K562 (cell line): ENCODE data around the gene PCBP3. TPM values are rescaled to one million over a fixed set of nuclear protein-coding genes. Genes with fewer than 3 reads are reported as not detected.

ENCODE experiments used
- ATAC-seq: fragments of 200-7000 bp; cut with Tn5 transposase; 3 replicates; pipeline ENCODE4 v1.9.1; 2020; ENCODE audit warnings: moderate library complexity
- BruUV-seq: library from RNA; stranded (reverse); fragments of 400-500 nt; replicated peaks from 2 replicates; lab custom pipeline; 2021; lab: Mats Ljungman, UMichigan
- CTCF ChIA-PET: fragments of 300-600 bp; formaldehyde crosslinking; extraction: SDS; loops from one replicate; lab custom pipeline; 2021; ENCODE audit warnings: low intra/inter-chr PET ratio; lab: Yijun Ruan, JAX
- POLR2A ChIA-PET: fragments of 300-600, 350-650 bp; sonication (Branson Sonifier 250); formaldehyde crosslinking; extraction: SDS; loops from one replicate; lab custom pipeline; 2021; ENCODE audit warnings: antibody characterized with exemption, inconsistent platforms; lab: Yijun Ruan, JAX
- DNase-seq, 4 experiments: peaks; one replicate each; pipeline versions ENCODE4 v3.0.0 to v3.0.0-alpha.2; 2011 to 2018; ENCODE audit warnings: low spot score in 3 of 4, mixed read lengths in 3 of 4; ENCODE audit errors: extremely low read depth in 1 of 4
- FAIRE-seq: peaks from 2 replicates; lab custom pipeline; 2011; peaks lifted over from hg19 to GRCh38; lab: Jason Lieb, UNC
- H2AFZ ChIP-seq: 2 replicates; pipeline ENCODE4 v1.6.0; 2011; ENCODE audit warnings: low read depth, low read length, control low read depth, inconsistent platforms
- H3K27ac ChIP-seq: fragments of 200-600 bp; 3 replicates; pipeline ENCODE4 v1.8.0; 2011; ENCODE audit warnings: low read depth, mild to moderate bottlenecking, control low read depth, inconsistent platforms, low read length, moderate library complexity, mixed read lengths; ENCODE audit errors: extremely low read depth
- H3K27me3 ChIP-seq, 2 experiments: fragments of 300-600 bp in 1 of 2; 2 replicates in 1 of 2; 3 replicates in 1 of 2; pipeline versions ENCODE4 v1.6.0 to v1.8.0; 2011; ENCODE audit warnings: inconsistent platforms in 2 of 2, low read length in 2 of 2, mild to moderate bottlenecking in 1 of 2, mixed read lengths in 1 of 2, moderate library complexity in 1 of 2; ENCODE audit not compliant: control insufficient read depth in 2 of 2, insufficient read depth in 2 of 2
- H3K36me3 ChIP-seq: fragments of 300-600 bp; 3 replicates; pipeline ENCODE4 v1.8.0; 2011; ENCODE audit warnings: mild to moderate bottlenecking, low read length, inconsistent platforms; ENCODE audit not compliant: control insufficient read depth, insufficient read depth
- H3K4me1 ChIP-seq, 2 experiments: fragments of 200-600 bp in 1 of 2; replicated peaks in 1 of 2; 2 replicates in 1 of 2; 3 replicates in 1 of 2; pipeline versions ENCODE4 v1.5.1 to v1.8.0; 2011; ENCODE audit warnings: inconsistent platforms in 2 of 2, low read length in 2 of 2, mild to moderate bottlenecking in 1 of 2, mixed read lengths in 1 of 2, moderate library complexity in 1 of 2; ENCODE audit not compliant: control insufficient read depth in 2 of 2, insufficient read depth in 2 of 2
- H3K4me2 ChIP-seq: 2 replicates; pipeline ENCODE4 v1.6.1; 2011; ENCODE audit warnings: low read length, control low read depth, inconsistent platforms, mixed read lengths; ENCODE audit not compliant: insufficient read depth
- H3K4me3 ChIP-seq: fragments of 200-600 bp; sonication (generic), shearing (Covaris generic); 2 replicates; pipeline ENCODE4 v1.5.1; 2016; ENCODE audit warnings: control low read depth, inconsistent platforms
- H3K79me2 ChIP-seq: fragments of 200-600 bp; 3 replicates; pipeline ENCODE4 v1.8.0; 2011; ENCODE audit warnings: low read length, inconsistent platforms; ENCODE audit not compliant: control insufficient read depth, insufficient read depth
- H3K9ac ChIP-seq, 2 experiments: 2 replicates each; pipeline versions ENCODE4 v1.6.0 to v1.6.1; 2011; ENCODE audit warnings: low read depth in 2 of 2, low read length in 2 of 2, control low read depth in 1 of 2, inconsistent platforms in 1 of 2, mild to moderate bottlenecking in 1 of 2, mixed read lengths in 1 of 2; ENCODE audit not compliant: insufficient read depth in 1 of 2
- H3K9me1 ChIP-seq: one replicate; pipeline ENCODE4 v1.6.0; 2011; ENCODE audit warnings: inconsistent platforms, mild to moderate bottlenecking, low read length, moderate library complexity; ENCODE audit not compliant: control insufficient read depth, insufficient read depth
- H3K9me3 ChIP-seq: replicated peaks from 2 replicates; pipeline ENCODE4 v1.5.1; 2011; ENCODE audit warnings: low read depth, low read length, inconsistent platforms; ENCODE audit not compliant: control insufficient read depth, insufficient read depth
- H4K20me1 ChIP-seq: replicated peaks from 2 replicates; pipeline ENCODE4 v1.6.1; 2011; ENCODE audit warnings: low read length, inconsistent platforms, mixed read lengths; ENCODE audit not compliant: control insufficient read depth, insufficient read depth
- ATF3 ChIP-seq, 2 experiments: fragments of 450-650 bp in 1 of 2; sonication (generic) in 1 of 2; formaldehyde crosslinking in 1 of 2; IDR thresholded peaks in 1 of 2; conservative IDR thresholded peaks in 1 of 2; 2 replicates each; pipeline versions ENCODE4 v1.6.1 to v1.8.1; 2016 to 2023; ENCODE audit warnings: mild to moderate bottlenecking in 2 of 2, moderate library complexity in 2 of 2, inconsistent platforms in 1 of 2, missing genetic modification reagents in 1 of 2
- ATF7 ChIP-seq: fragments of 450-650 bp; IDR thresholded peaks from 2 replicates; pipeline ENCODE4 v1.7.1; 2014; ENCODE audit warnings: mild to moderate bottlenecking, moderate library complexity
- GTF2E2 ChIP-seq: fragments of 200-800 bp; sonication (Bioruptor generic); IDR thresholded peaks from 2 replicates; pipeline ENCODE4 v1.6.1; 2016; ENCODE audit warnings: missing genetic modification characterization, missing compliant biosample characterization
- RFX1 ChIP-seq: fragments of 450-650 bp; IDR thresholded peaks from 2 replicates; pipeline ENCODE4 v1.6.1; 2016; ENCODE audit warnings: mild to moderate bottlenecking, moderate library complexity
- STAG1 ChIP-seq: sonication (generic); formaldehyde crosslinking; IDR thresholded peaks from 2 replicates; pipeline ENCODE4 v1.5.0; 2020; ENCODE audit warnings: missing genetic modification reagents, borderline replicate concordance
- WGBS: fragments of 100-300 bp; shearing (Covaris generic); methylation state at CpG from one replicate; pipeline ENCODE4 v1.1.6; 2016; ENCODE audit warnings: low coverage, mixed read lengths; ENCODE audit not compliant: insufficient coverage; ENCODE audit errors: missing lambda C conversion rate; 5-methylcytosine and 5-hydroxymethylcytosine counted together
- in situ Hi-C: fragments of 300-500 bp; cut with MboI; formaldehyde crosslinking; loops from 4 replicates; pipeline ENCODE4 v1.15.0; 2018; ENCODE audit warnings: inconsistent platforms, mixed read lengths
- intact Hi-C: fragments of 100-400 bp; cut with micrococcal nuclease; formaldehyde crosslinking; loops from 2 replicates; pipeline ENCODE4 v1.14.2; 2022
- polyA plus RNA-seq, 8 experiments: library from polyadenylated mRNA; depleted of rRNA in 4 of 8; stranded (reverse) in 5 of 8; unstranded in 3 of 8; fragments of >200 nt; fragmentation: Nextera tagmentation in 2 of 8; fragmentation: Illumina TruSeq in 1 of 8; extraction: Ambion mirVana in 2 of 8; extraction: Trizol in 1 of 8; gene quantifications; 2 replicates each; pipeline versions ENCODE4 v1.2.1 to v1.2.3, GENCODE V29; 2011 to 2014; ENCODE audit warnings: inconsistent platforms in 1 of 8, missing spikeins in 1 of 8
- total RNA-seq, 7 experiments: library from RNA; depleted of rRNA in 6 of 7; stranded (reverse); fragments of >200 nt in 6 of 7; fragmentation: Illumina TruSeq in 2 of 7; extraction: Trizol in 2 of 7; gene quantifications; 2 replicates each; pipeline versions ENCODE4 v1.2.1 to v1.2.3, GENCODE V29; 2011 to 2021; ENCODE audit warnings: low replicate concordance in 1 of 7

The PCBP3 gene
- total and polyA plus RNA-seq, 9 of the 15 experiments (the other 6 are each of a cell fraction or from before 2014, with no cell fraction given): 0.18 TPM; not detected in 8

DNA sequence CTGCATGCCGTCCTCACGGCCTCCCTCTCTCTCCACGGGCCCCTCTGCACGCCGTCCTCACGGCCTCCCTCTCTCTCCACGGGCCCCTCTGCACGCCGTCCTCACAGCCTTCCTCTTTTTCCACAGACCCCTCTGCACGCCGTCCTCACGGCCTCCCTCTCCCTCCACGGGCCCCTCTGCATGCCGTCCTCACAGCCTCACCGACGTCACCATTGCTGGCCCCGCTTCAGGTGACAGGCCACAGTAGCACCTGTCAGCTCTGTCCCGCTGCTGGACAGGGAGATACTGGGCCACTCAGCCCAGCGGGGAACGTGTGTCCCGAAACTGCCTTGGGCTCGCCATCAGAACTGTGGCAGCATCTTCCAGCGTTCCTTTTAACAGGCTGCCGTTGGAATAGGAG, 255.3 kb downstream of the PCBP3 start (continued):
- TF ChIP-seq GTF2E2 (tag) (no peak), RFX1 (no peak)

DNA sequence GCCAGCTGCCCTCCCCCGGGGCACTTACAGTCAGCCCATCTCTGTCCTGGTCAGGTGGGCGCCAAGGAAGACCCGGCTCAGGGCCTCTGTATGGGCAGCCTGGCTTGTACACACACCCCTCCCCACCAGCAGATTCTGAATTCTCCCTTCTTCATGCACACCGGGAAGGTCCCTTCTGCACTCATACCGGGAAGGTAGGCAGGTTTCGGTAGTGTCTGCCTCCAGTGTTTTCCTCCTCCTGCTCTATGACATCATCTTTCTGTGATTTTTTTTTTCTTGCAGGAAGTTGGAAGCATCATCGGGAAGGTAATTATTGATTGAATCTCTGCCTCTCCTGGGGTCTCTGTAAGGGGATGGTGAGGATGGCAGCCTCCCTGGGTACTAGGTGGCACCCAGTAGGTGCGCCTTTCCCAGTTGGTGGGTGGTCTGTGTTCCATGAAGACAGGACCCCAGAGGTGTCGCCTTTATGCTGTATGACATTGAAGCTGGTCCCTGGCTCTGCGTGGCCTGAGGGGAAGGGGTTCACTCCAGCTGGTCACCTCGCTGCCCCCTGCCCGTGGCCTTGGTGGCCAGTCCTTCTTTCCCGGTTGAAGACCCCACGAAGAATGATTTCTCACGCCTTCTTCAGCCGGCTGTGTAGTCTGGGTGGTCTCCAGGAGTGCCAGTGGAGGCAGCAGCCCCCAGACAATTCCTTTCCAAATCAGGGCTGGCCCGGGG, 255.9 kb downstream of the PCBP3 start:
- Histone ChIP-seq H3K79me2 (no peaks in the 10 kb centered on the region), H3K4me3 (no peak overlapping the region), H3K9me3 (no peaks in the 10 kb centered on the region), H3K4me2 (no peak overlapping the region), H3K9ac (no peak overlapping the region), H3K27ac (no peak overlapping the region), H3K27me3 (peaks cover 44 to 88% of the 10 kb centered on the region in 2 experiments; a peak in 4 of 5 replicates), H3K36me3 (no peaks in the 10 kb centered on the region), H2AFZ (no peak overlapping the region), H4K20me1 (peaks cover 23% of the 10 kb centered on the region; the same call in 1 of the 2 replicates), H3K9me1 (no peaks in the 10 kb centered on the region), H3K4me1 (no peaks in the 10 kb centered on the region)
- BruUV-seq: no TSS peak
- POLR2A ChIA-PET: no interaction called here
- ATAC-seq (no peak), FAIRE-seq (no peak), DNase-seq (no peak)
- in situ Hi-C loops: no loop called here
- WGBS: under 1% methylated on average over 17 of the region's 17 CpGs
- CTCF ChIA-PET: no interaction called here
- TF ChIP-seq STAG1 (CRISPR knock-in tag) (no peak), ATF7 (peak; percentile 46; the same call in 1 of the 2 replicates), ATF3 (IDR thresholded peaks at IDR 0.05) (peak; percentile 25; the same call in 1 of the 2 replicates), ATF3 (CRISPR knock-in tag; conservative IDR thresholded peaks at IDR 0.05) (no peak)
- intact Hi-C loops: no loop called here
